HepG2 (cell line): Measurements from ENCODE around the gene GLB1L3. TPM values are rescaled to one million over a fixed set of nuclear protein-coding genes. Genes with fewer than 3 reads are reported as not detected.
"Not testable (repeated sequence)": the region's sequence is repeated elsewhere in the genome, so short reads cannot be mapped to it uniquely, and the experiment has no call there.

Source experiments
- ATAC-seq: fragments of 200-7000 bp; cut with Tn5 transposase; 3 replicates; pipeline ENCODE4 v1.9.1; 2020; ENCODE audit warnings: mild to moderate bottlenecking, moderate library complexity
- BruUV-seq: library from RNA; stranded (reverse); fragments of 400-500 nt; replicated peaks from 2 replicates; lab custom pipeline; 2021; lab: Mats Ljungman, UMichigan
- CTCF ChIA-PET: fragments of 300-600 bp; formaldehyde crosslinking; extraction: SDS; loops from one replicate; lab custom pipeline; 2021; ENCODE audit warnings: low total read pairs, inconsistent platforms, low intra/inter-chr PET ratio; lab: Yijun Ruan, JAX
- POLR2A ChIA-PET: fragments of 350-600 bp; sonication (Branson Sonifier 250); formaldehyde crosslinking; loops from one replicate; lab custom pipeline; 2020; ENCODE audit warnings: antibody characterized with exemption, inconsistent platforms; lab: Yijun Ruan, JAX
- DNase-seq: peaks from one replicate; pipeline ENCODE4 v3.0.0-alpha.2; 2015; ENCODE audit warnings: low spot score
- FAIRE-seq: peaks from 3 replicates; lab custom pipeline; 2011; peaks lifted over from hg19 to GRCh38; lab: Jason Lieb, UNC
- H2AFZ ChIP-seq: one replicate; pipeline ENCODE4 v1.6.1; 2011; ENCODE audit warnings: low read length, inconsistent platforms
- H3K27ac ChIP-seq: fragments of 300-600 bp; 3 replicates; pipeline ENCODE4 v1.8.0; 2011; ENCODE audit warnings: mixed run types, mild to moderate bottlenecking, mixed read lengths, low read length, inconsistent platforms; ENCODE audit not compliant: insufficient read depth; ENCODE audit errors: extremely low read length
- H3K27me3 ChIP-seq, 2 experiments: fragments of 200-600 bp in 1 of 2; 2 replicates in 1 of 2; 3 replicates in 1 of 2; pipeline versions ENCODE4 v1.6.0 to v1.8.0; 2011; ENCODE audit warnings: low read length in 2 of 2, mild to moderate bottlenecking in 2 of 2, moderate library complexity in 2 of 2, inconsistent platforms in 1 of 2; ENCODE audit not compliant: insufficient read depth in 2 of 2, control insufficient read depth in 1 of 2
- H3K36me3 ChIP-seq, 2 experiments: fragments of 200-600 bp in 1 of 2; replicated peaks in 1 of 2; 2 replicates in 1 of 2; 3 replicates in 1 of 2; pipeline versions ENCODE4 v1.5.1 to v1.8.0; 2011; ENCODE audit warnings: low read length in 2 of 2, inconsistent platforms in 1 of 2; ENCODE audit not compliant: insufficient read depth in 2 of 2, control insufficient read depth in 1 of 2
- H3K4me1 ChIP-seq: 2 replicates; pipeline ENCODE4 v1.5.1; 2012; ENCODE audit warnings: low read length, inconsistent platforms; ENCODE audit not compliant: insufficient read depth
- H3K4me2 ChIP-seq: 2 replicates; pipeline ENCODE4 v1.6.0; 2011; ENCODE audit warnings: low read depth, low read length, inconsistent platforms
- H3K4me3 ChIP-seq, 3 experiments: fragments of 200-600 bp in 1 of 3; sonication (generic), shearing (Covaris generic) in 1 of 3; replicated peaks in 1 of 3; 2 replicates each; pipeline ENCODE4 v1.5.1; 2011 to 2016; ENCODE audit warnings: low read length in 3 of 3, inconsistent platforms in 2 of 3, low read depth in 2 of 3, mild to moderate bottlenecking in 2 of 3, control low read depth in 1 of 3, mixed read lengths in 1 of 3; ENCODE audit not compliant: insufficient read depth in 1 of 3
- H3K79me2 ChIP-seq: one replicate; pipeline ENCODE4 v1.6.1; 2011; ENCODE audit warnings: low read length, inconsistent platforms; ENCODE audit not compliant: insufficient read depth
- H3K9ac ChIP-seq: 2 replicates; pipeline ENCODE4 v1.6.0; 2011; ENCODE audit warnings: mild to moderate bottlenecking, low read depth, low read length, inconsistent platforms; ENCODE audit not compliant: insufficient read depth
- H3K9me3 ChIP-seq: 2 replicates; pipeline ENCODE4 v1.5.1; 2012; ENCODE audit warnings: mild to moderate bottlenecking, low read length
- H4K20me1 ChIP-seq: 2 replicates; pipeline ENCODE4 v1.6.0; 2011; ENCODE audit warnings: inconsistent platforms, mild to moderate bottlenecking, low read length, moderate library complexity; ENCODE audit not compliant: insufficient read depth
- BORCS8-MEF2B ChIP-seq: sonication (generic); formaldehyde crosslinking; IDR thresholded peaks from 2 replicates; pipeline ENCODE4 v1.8.0; 2022; ENCODE audit warnings: mild to moderate bottlenecking, missing genetic modification reagents
- CBX2 ChIP-seq, 2 experiments: fragments of 200-600 bp in 1 of 2; sonication (generic); formaldehyde crosslinking in 1 of 2; IDR thresholded peaks; 2 replicates each; pipeline versions ENCODE4 v1.7.0 to v1.8.1; 2018 to 2022; ENCODE audit warnings: low read depth in 2 of 2, low read length in 1 of 2, mild to moderate bottlenecking in 1 of 2, missing genetic modification reagents in 1 of 2
- CC2D1A ChIP-seq: sonication (generic); formaldehyde crosslinking; IDR thresholded peaks from 2 replicates; pipeline ENCODE4 v1.8.1; 2023; ENCODE audit warnings: mild to moderate bottlenecking, missing genetic modification reagents
- GATAD2A ChIP-seq: IDR thresholded peaks from 2 replicates; pipeline ENCODE4 v1.6.1; 2016
- MTF1 ChIP-seq: sonication (generic); formaldehyde crosslinking; IDR thresholded peaks from 2 replicates; pipeline ENCODE4 v1.5.0; 2020; ENCODE audit warnings: missing genetic modification reagents
- PHF20 ChIP-seq: sonication (generic); formaldehyde crosslinking; IDR thresholded peaks from 2 replicates; pipeline ENCODE4 v1.5.0; 2020; ENCODE audit warnings: mild to moderate bottlenecking, missing genetic modification reagents
- PHF5A ChIP-seq: IDR thresholded peaks from one replicate; pipeline ENCODE4 v1.6.1; 2018; ENCODE audit warnings: low read depth, missing genetic modification reagents; ENCODE audit not compliant: unreplicated experiment
- ZBTB42 ChIP-seq: sonication (generic); formaldehyde crosslinking; IDR thresholded peaks from 2 replicates; pipeline ENCODE4 v1.5.0; 2020; ENCODE audit warnings: mild to moderate bottlenecking, missing genetic modification reagents
- ZBTB43 ChIP-seq: sonication (generic); formaldehyde crosslinking; conservative IDR thresholded peaks from 2 replicates; pipeline ENCODE4 v1.4.0; 2020; ENCODE audit warnings: missing genetic modification reagents
- ZMYM2 ChIP-seq: sonication (generic); formaldehyde crosslinking; IDR thresholded peaks from 2 replicates; pipeline ENCODE4 v1.8.0; 2022; ENCODE audit warnings: mild to moderate bottlenecking, missing genetic modification reagents
- ZMYM3 ChIP-seq: sonication (generic); formaldehyde crosslinking; IDR thresholded peaks from 2 replicates; pipeline ENCODE4 v1.5.1; 2020; ENCODE audit warnings: mild to moderate bottlenecking, missing genetic modification reagents
- ZNF563 ChIP-seq: sonication (generic); formaldehyde crosslinking; IDR thresholded peaks from 2 replicates; pipeline ENCODE4 v1.8.0; 2022; ENCODE audit warnings: mild to moderate bottlenecking, moderate library complexity, missing genetic modification reagents
- ZNF605 ChIP-seq: sonication (generic); formaldehyde crosslinking; IDR thresholded peaks from 2 replicates; pipeline ENCODE4 v1.8.0; 2022; ENCODE audit warnings: mild to moderate bottlenecking, missing genetic modification reagents
- ZNF770 ChIP-seq: sonication (generic); formaldehyde crosslinking; IDR thresholded peaks from 2 replicates; pipeline ENCODE4 v1.5.0; 2020; ENCODE audit warnings: mild to moderate bottlenecking, missing genetic modification reagents
- WGBS: methylation state at CpG from one replicate; pipeline ENCODE4 v1.1.6; 2017; ENCODE audit warnings: low lambda C conversion rate; 5-methylcytosine and 5-hydroxymethylcytosine counted together
- in situ Hi-C: cut with HindIII; loops from 2 replicates; pipeline ENCODE4 v1.10.0; 2017; ENCODE audit warnings: low pct_unique_long_range_greater_than_20kb; ENCODE audit not compliant: extremely low pct_ligation_motif_present
- intact Hi-C: fragments of 100-400 bp; cut with micrococcal nuclease; formaldehyde crosslinking; loops from one replicate; pipeline ENCODE4 v1.10.0; 2022; ENCODE audit not compliant: unreplicated experiment
- polyA plus RNA-seq, 8 experiments: library from polyadenylated mRNA; depleted of rRNA in 3 of 8; stranded (reverse) in 7 of 8; unstranded in 1 of 8; fragments of >200 nt; fragmentation: Illumina TruSeq in 4 of 8; extraction: Trizol in 4 of 8; gene quantifications; 2 replicates each; pipeline versions ENCODE4 v1.2.1 to v1.2.3, GENCODE V29; 2011 to 2016; ENCODE audit warnings: low read depth in 4 of 8, missing spikeins in 1 of 8, mixed read lengths in 1 of 8; ENCODE audit not compliant: insufficient read depth in 1 of 8
- total RNA-seq, 5 experiments: library from RNA; depleted of rRNA; stranded (reverse); fragments of >200 nt; fragmentation: Illumina TruSeq; extraction: Trizol; gene quantifications; 2 replicates each; pipeline ENCODE4 v1.2.3, GENCODE V29; 2016; ENCODE audit warnings: low read depth in 1 of 5

Gene GLB1L3
- total and polyA plus RNA-seq, 2 of the 13 experiments (the other 11 are each of a cell fraction or from before 2014, with no cell fraction given): not detected

- peak overlapping the region; percentile 75 to 98 (median 86); a peak in 5 of 6 replicates for H3K4me3 ChIP-seq
- no peak for TF ChIP-seq BORCS8-MEF2B (CRISPR knock-in tag)
- no peak for TF ChIP-seq ZNF770 (CRISPR knock-in tag)
- TF ChIP-seq CC2D1A (CRISPR knock-in tag): no peak
- no peak for TF ChIP-seq MTF1 (CRISPR knock-in tag)
- TF ChIP-seq PHF5A (CRISPR knock-in tag): no peak
- TF ChIP-seq GATAD2A (CRISPR knock-in tag): no peak
- no peak for TF ChIP-seq ZBTB42 (CRISPR knock-in tag)
- TF ChIP-seq ZNF563 (CRISPR knock-in tag): no peak
- TF ChIP-seq CBX2 (IDR thresholded peaks at IDR 0.05; ENCODE audit: low read depth, low read length): no peak
- no peak for TF ChIP-seq CBX2 (CRISPR knock-in tag; IDR thresholded peaks at IDR 0.05; ENCODE audit: low read depth)
- no peak for TF ChIP-seq PHF20 (CRISPR knock-in tag)
- TF ChIP-seq ZNF605: no peak
- no peak for TF ChIP-seq ZBTB43 (CRISPR knock-in tag)
- TF ChIP-seq ZMYM2 (CRISPR knock-in tag): no peak
- TF ChIP-seq ZMYM3 (CRISPR knock-in tag): no peak
- peak overlapping the region; percentile 77 for H3K4me2 ChIP-seq
- peaks cover 6 to 34% of the 10 kb centered on the region in 2 experiments; a peak in 3 of 5 replicates for H3K36me3 ChIP-seq
- FAIRE-seq: no peak
- in situ Hi-C loops (no loop called here), intact Hi-C loops (no loop called here)
- H3K9me3 ChIP-seq: no peaks in the 10 kb centered on the region
- peaks cover 21% of the 10 kb centered on the region for H3K79me2 ChIP-seq
- H4K20me1 ChIP-seq: no peaks in the 10 kb centered on the region
- 27% methylated on average over 3 of the region's 3 CpGs for WGBS
- no peak for DNase-seq
- H3K27me3 ChIP-seq: no peaks in the 10 kb centered on the region
- ChIA-PET POLR2A (interaction anchor here (1.8 kb wide), 1 partner anchor 30 kb away, joined by 12 read pairs; the partner anchor contains the start of genes NCAPD3 and VPS26B), CTCF (no interaction called here)
- H2AFZ ChIP-seq: no peak overlapping the region
- H3K9ac ChIP-seq: no peak overlapping the region
- H3K27ac ChIP-seq: no peak overlapping the region
- ATAC-seq: no peak
- BruUV-seq: TSS peak; percentile 51
- H3K4me1 ChIP-seq: peaks cover 24% of the 10 kb centered on the region
These were observed 21.6 kb upstream of the GLB1L3 start for GRCh38 chr11:134254433-134255183.

GRCh38 chr11:134255184-134255561 is 21.0 kb upstream of the GLB1L3 start:
- CTCF ChIA-PET, H4K20me1 ChIP-seq, H3K4me3 ChIP-seq, BruUV-seq, ATAC-seq, H3K27ac ChIP-seq, FAIRE-seq, DNase-seq, in situ Hi-C loops, H2AFZ ChIP-seq, H3K9ac ChIP-seq, H3K4me2 ChIP-seq, H3K9me3 ChIP-seq, POLR2A ChIA-PET, intact Hi-C loops, H3K27me3 ChIP-seq: not testable (repeated sequence)
- Histone ChIP-seq H3K4me1 (peaks cover 24% of the 10 kb centered on the region), H3K36me3 (peaks cover 6 to 34% of the 10 kb centered on the region in 2 experiments; a peak in 3 of 5 replicates), H3K79me2 (peaks cover 21% of the 10 kb centered on the region)
- WGBS: 96% methylated on average over 5 of the region's 5 CpGs
